Tongue (tissue), 2 donors: ENCODE measurements around the gene RITA1. TPM values are rescaled to one million over a fixed set of nuclear protein-coding genes. Genes with fewer than 3 reads are reported as not detected.

ENCODE experiments used
- DNase-seq: peaks from one replicate; pipeline ENCODE4 v3.0.0-alpha.2; 2015
- total RNA-seq: library from RNA; depleted of rRNA; stranded (reverse); fragments of >200 nt; gene quantifications from one replicate; pipeline ENCODE4 v1.2.3, GENCODE V29; 2014

The RITA1 gene
- total RNA-seq, 1 donor from 2014 or later, result 12.1 TPM

GRCh38 chr12:113154351-113154973 is 31.1 kb upstream of the RITA1 start:
- peak; percentile 63 for DNase-seq

- DNase-seq, result no peak
These were observed 30.5 kb upstream of the RITA1 start for GRCh38 chr12:113155060-113155459.

DNA sequence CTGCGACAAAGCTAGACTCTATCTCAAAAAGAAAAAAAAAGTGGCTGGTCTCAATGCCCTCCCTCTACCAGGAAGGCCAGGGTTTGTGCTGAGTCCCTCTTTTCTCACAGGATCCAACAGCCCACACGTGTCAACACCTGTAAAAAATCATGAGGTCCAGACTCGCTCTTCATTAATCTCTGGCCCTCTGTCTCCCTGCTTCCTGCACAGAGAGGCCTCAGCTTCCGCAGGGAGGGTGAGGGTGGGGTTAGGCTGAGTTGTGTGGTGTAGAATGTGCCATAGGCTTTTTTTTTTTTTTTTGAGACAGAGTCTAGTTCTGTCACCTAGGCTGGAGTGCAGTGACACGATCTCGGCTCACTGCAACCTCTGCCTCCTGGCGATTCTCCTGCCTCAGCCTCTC is 29.9 kb upstream of the RITA1 start:
- no peak for DNase-seq

DNA sequence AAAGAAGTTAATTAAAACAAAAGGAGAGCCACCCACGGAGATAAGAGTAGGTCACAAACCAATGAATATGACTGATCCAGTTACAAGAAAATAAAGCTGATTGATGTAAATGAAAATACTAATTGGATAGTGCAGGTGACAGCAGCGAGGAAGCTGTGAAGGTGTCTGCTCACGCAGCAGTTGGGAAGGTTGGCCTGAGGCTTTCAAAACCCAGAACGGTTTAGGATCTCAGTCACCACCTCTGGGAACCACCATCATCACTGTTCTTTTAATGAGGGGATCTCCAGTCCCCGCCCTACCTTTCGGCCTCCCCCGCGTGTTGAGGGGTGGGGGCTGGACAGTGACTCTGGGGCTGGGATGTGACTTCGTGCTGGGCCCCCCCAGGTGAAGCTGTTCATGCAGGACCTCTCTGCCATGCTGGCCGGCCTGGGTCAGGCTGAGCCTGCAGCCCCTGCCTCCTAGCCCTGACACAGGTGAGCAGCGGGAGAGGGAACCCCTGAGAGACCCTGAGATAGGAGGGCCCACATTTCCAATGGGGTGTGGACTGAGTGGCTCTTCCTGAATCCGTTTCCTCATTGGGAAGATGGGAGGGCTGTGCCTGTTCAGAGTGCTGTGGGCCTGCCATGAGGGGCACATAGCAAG is 28.2 kb upstream of the RITA1 start:
- DNase-seq, result no peak

- no peak for DNase-seq
These were observed 26.9 kb upstream of the RITA1 start for GRCh38 chr12:113158439-113159203.

GRCh38 chr12:113159937-113160336 is 25.6 kb upstream of the RITA1 start:
- DNase-seq, result no peak

- DNase-seq, result peak; percentile 47
These were observed 24.0 kb upstream of the RITA1 start for GRCh38 chr12:113161415-113162016.

DNA sequence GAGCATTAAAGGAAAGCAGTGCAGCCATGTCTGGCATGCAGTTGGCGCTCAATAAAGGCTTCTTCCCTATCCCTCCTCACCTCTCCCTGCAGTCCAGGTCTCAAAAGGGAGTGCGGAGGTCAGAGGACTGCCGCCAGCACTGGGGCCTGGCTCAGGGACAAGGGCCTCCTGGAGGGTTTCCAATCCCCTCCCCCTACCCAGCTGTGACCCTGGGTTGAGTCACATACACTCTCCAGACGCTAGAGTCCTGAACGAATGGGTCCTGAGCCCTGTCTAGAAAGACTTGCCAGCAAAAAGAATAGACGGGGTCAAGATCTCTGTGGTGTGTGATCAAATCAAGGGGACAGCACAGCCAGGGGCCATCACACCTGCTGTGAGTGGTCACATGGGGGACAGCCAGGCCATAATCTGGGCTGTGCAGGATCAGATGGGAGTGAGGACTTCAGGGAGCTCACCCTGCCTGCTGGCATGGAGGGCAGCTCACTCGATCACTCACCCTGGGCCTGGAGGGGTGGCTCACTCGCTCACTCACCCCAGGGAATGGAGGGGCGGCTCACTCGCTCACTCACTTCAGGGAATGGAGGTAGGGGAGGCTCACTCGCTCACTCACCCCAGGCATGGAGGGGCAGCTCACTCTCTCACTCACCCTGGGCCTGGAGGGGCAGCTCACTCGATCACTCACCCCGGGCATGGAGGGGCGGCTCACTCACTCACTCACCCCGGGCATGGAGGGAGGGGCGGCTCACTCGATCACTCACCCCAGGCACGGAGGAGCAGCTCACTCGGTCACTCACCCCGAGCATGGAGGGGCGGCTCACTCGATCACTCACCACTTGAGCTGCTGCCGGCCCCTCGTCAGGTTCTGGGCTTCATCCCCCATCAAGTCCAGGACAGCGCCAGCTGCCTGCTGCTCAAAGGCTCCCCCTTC is 23.2 kb upstream of the RITA1 start:
- peak; percentile 60 for DNase-seq

DNA sequence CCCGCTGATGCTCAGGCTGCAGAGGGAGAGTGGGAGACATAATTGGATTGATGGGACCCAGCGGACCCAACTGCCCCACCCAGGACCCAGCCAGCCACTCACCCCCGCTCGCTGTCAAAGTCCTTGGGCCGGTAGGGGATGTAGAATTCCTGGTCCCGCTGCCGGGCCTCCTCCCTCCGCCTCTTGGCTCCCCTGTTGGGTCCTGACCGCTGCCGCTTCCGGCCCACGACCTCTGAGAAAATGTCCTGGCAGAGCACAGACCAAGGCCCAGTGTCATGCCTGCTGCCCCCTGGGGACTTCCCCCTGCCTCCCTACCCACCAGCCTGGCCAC is 22.5 kb upstream of the RITA1 start:
- DNase-seq, result no peak

- no peak for DNase-seq
These were observed 21.5 kb upstream of the RITA1 start for GRCh38 chr12:113164014-113164413.

DNA sequence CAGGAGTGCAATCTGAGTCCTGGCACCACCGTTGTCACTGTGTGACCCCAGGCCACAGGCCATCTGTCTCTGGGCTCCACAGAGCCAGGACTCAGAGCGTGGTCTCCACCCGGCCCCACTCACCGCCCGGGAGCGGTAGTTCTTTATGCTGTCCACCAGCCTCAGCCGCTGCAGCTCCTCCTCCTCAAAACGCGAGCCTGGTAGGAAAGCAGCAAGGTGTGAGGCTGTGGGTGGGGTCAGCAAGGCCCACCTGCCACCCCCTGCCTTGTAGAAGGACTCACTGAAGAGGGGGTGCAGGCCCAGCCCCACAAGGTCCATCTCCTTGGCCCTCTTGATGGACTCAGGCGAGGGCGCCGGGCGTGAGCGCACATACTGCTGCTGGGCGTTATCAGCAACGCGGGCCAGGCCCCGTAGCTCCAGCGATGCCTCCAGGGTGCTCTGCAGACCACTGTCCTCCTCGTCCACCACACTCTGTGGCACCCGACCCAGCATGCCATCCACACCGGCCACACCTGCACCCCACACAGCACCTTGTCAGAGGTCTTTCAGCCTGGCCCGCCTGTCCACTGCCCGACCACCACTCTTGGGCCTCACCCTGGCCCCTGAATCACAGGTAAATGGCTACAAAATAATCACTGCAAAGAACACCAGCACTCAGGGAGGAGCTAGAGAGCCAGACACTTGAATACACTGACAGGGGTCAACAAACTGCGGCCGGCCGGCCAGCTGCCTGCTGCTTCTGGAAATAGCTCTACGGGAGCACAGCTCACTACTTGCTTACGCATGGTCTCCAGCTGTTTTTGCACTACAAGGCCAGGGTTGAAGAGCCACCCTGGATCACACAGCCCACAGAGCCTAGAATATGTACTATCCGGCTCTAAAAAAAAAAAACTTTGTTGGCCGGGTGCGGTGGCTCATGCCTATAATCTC is 19.7 kb upstream of the RITA1 start:
- DNase-seq, result no peak

DNA sequence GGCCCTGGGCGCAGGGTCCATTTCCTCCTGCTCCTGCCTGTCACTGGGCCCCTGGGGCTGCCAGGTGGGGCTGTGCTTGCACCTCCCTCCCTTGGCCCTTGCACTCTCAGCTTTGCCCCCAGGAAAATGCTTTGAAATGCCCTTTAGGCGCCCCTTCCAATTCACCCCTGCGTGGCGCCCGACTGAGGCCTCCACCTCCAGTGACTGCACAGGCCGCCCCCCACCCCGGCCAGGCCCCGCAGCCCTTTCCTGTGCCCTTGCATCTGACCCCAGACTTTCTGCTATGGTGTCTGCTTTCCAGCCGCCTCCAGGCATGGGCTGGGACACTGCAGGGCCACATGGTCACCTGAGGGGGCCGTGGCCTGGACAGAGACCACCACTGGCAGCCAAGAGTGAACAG is 17.7 kb upstream of the RITA1 start:
- no peak for DNase-seq

- DNase-seq, result no peak
These were observed 15.8 kb upstream of the RITA1 start for GRCh38 chr12:113169697-113170096.

DNA sequence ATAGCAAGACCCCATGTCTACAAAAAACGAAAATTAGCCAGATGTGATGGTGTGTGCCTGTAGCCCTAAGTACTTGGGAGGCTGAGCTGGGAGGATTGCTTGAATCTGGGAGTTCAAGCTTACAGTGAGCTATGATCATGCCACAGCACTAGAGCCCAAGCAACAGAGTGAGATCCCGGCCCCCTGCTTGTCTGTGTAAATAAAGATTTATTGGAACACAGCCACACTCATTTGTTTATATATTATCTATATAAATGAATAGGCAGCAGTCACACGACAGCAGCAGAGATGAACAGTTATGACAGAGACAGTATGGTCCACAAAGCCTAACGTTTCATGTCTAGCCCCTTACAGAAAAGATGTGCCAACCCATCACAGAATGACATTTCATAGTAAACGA is 15.1 kb upstream of the RITA1 start:
- DNase-seq, result no peak

GRCh38 chr12:113170926-113171325 is 14.6 kb upstream of the RITA1 start:
- no peak for DNase-seq

DNA sequence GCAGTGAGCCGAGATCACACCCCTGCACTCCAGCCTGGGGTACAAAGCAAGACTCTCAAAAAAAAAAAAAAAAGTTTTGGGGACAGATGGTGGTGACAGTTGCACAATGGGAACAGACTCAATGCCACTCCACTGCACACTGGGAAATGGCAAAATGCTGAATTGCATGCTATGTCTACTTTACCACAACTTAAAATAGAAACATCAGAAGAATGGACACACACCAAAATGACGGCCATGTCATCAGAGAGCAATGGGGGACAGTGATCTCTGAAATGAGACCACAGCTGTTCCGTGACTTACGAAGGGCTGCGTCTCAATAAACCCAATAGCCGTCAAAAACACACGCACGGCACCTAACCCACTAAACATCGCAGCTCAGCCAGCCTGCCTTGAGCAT is 14.0 kb upstream of the RITA1 start:
- no peak for DNase-seq

DNA sequence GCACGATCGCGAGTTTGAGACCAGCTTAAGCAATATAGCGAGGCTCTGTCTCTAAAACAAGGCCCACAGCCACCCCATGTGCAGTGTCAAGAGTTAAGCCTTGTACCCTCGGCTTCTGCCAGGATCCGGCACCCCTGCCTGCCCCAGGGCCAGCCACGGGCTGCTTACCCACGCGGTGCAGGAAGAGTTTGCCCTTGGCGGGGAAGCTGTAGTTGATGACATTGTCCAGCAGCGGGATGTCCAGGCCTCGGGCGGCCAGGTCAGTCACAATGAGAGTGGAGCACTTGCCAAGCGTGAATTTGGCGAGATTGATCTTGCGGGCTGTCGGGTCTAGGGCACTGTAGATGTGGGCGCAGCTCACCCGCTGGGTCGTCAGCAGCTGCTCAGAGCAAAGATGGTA is 13.3 kb upstream of the RITA1 start:
- DNase-seq, result no peak

DNA sequence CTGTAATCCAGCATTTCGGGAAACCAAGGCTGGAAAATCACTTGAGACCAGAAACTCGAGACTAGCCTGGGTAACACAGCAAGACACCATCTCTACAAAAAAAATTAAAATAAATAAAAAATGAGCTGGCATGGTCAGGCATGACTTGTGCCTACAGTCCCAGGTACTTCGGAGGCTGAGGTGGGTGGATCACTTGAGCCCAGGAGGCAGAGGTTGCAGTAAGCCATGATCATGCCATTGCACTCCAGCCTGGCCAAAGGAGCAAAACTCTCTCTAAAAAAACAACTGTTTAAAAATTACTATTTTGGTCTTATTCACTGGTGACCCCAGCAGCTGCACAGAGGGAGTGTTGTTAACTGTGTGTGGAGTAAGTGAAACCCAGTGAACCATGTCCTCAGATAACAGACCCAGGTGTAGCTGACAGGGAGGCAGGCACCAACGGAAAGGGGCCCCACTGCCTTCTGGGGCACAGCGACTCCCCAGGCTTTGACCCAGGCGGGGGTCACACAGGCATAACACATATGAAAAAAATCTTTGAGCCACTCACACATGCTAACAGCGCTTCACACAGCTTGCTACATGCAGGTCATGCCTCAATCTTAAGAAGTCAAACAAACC is 12.3 kb upstream of the RITA1 start:
- no peak for DNase-seq

- DNase-seq, result peak; percentile 79
These were observed 10.8 kb upstream of the RITA1 start for GRCh38 chr12:113174461-113175384.
